WERI-Rb-1 (cell line): Measurements from ENCODE around the gene AGPAT3.

Experiments used
- DNase-seq: peaks from one replicate; pipeline ENCODE4 v3.0.0-alpha.2; 2020
- H3K27ac ChIP-seq: fragments of 250-450 bp; sonication (Bioruptor Pico); 2 replicates; pipeline ENCODE4 v1.5.1; 2020; ENCODE audit warnings: mild to moderate bottlenecking, moderate library complexity
- H3K27me3 ChIP-seq: fragments of 250-450 bp; sonication (Bioruptor Pico); 2 replicates; pipeline ENCODE4 v1.5.1; 2021; ENCODE audit warnings: mild to moderate bottlenecking, low read depth, moderate library complexity; ENCODE audit not compliant: insufficient read depth, severe bottlenecking
- H3K36me3 ChIP-seq: fragments of 250-450 bp; sonication (Bioruptor Pico); 2 replicates; pipeline ENCODE4 v1.5.1; 2020; ENCODE audit warnings: mild to moderate bottlenecking, moderate library complexity
- H3K4me3 ChIP-seq: 2 replicates; pipeline ENCODE4 v1.5.1; 2011; ENCODE audit warnings: low read depth, mild to moderate bottlenecking, control low read depth, low read length
- H3K9me3 ChIP-seq: fragments of 250-450 bp; sonication (Bioruptor Pico); 2 replicates; pipeline ENCODE4 v1.5.1; 2021; ENCODE audit warnings: mild to moderate bottlenecking, moderate library complexity; ENCODE audit not compliant: severe bottlenecking
- CTCF ChIP-seq: IDR thresholded peaks from 2 replicates; pipeline ENCODE4 v1.5.1; 2011; ENCODE audit warnings: low read depth, mild to moderate bottlenecking, control low read depth, inconsistent platforms, low read length

AGPAT3 gene

GRCh38 chr21:43876605-43877004, 11.6 kb downstream of the AGPAT3 start:
- Histone ChIP-seq H3K9me3 (peaks cover 7% of the 10 kb centered on the region), H3K27ac (no peak overlapping the region), H3K27me3 (no peaks in the 10 kb centered on the region), H3K36me3 (peaks cover 26% of the 10 kb centered on the region), H3K4me3 (no peak overlapping the region)
- TF ChIP-seq CTCF = no peak
- no peak for DNase-seq

GRCh38 chr21:43877936-43878575, 13.0 kb downstream of the AGPAT3 start:
- Histone ChIP-seq H3K27me3 (no peaks in the 10 kb centered on the region), H3K9me3 (peaks cover 7% of the 10 kb centered on the region), H3K27ac (no peak overlapping the region), H3K4me3 (no peak overlapping the region), H3K36me3 (peaks cover 23% of the 10 kb centered on the region)
- no peak for TF ChIP-seq CTCF
- no peak for DNase-seq

- Histone ChIP-seq H3K9me3 (peaks cover 7% of the 10 kb centered on the region), H3K36me3 (peaks cover 10% of the 10 kb centered on the region), H3K27me3 (no peaks in the 10 kb centered on the region), H3K27ac (no peak overlapping the region), H3K4me3 (no peak overlapping the region)
- no peak for DNase-seq
- TF ChIP-seq CTCF = no peak
These were observed 14.5 kb downstream of the AGPAT3 start for GRCh38 chr21:43879348-43880110.

- Histone ChIP-seq H3K9me3 (no peaks in the 10 kb centered on the region), H3K27ac (no peak overlapping the region), H3K4me3 (no peak overlapping the region), H3K27me3 (no peaks in the 10 kb centered on the region), H3K36me3 (peaks cover 2% of the 10 kb centered on the region)
- no peak for DNase-seq
- no peak for TF ChIP-seq CTCF
These were observed 15.3 kb downstream of the AGPAT3 start for GRCh38 chr21:43880111-43880985.

- DNase-seq = no peak
- no peak overlapping the region for H3K27ac ChIP-seq
- H3K36me3 ChIP-seq = no peaks in the 10 kb centered on the region; the same call in none of the 2 replicates
- H3K4me3 ChIP-seq = no peak overlapping the region
- H3K9me3 ChIP-seq = no peaks in the 10 kb centered on the region
- H3K27me3 ChIP-seq = no peaks in the 10 kb centered on the region
- no peak for TF ChIP-seq CTCF
These were observed 16.3 kb downstream of the AGPAT3 start for GRCh38 chr21:43881283-43881682.
